ENCODE data around the gene MPO.

The MPO gene

GRCh38 chr17:58262149-58262548 is 18.6 kb downstream of the MPO start:
- DNase-seq = no peak

GRCh38 chr17:58254803-58255202 is 25.9 kb downstream of the MPO start:
- DNase-seq = no peak

- DNase-seq = no peak
These were observed 27.7 kb downstream of the MPO start for GRCh38 chr17:58253082-58253481.

- no peak for DNase-seq
These were observed 28.6 kb downstream of the MPO start for GRCh38 chr17:58252141-58252540.

GRCh38 chr17:58250344-58251011 is 30.3 kb downstream of the MPO start:
- no peak for DNase-seq

GRCh38 chr17:58249270-58250133 is 31.2 kb downstream of the MPO start:
- peak; percentile 51 to 70 for DNase-seq

- no peak for DNase-seq
These were observed 31.8 kb downstream of the MPO start for GRCh38 chr17:58248955-58249269.

- DNase-seq = no peak
These were observed 33.0 kb downstream of the MPO start for GRCh38 chr17:58247511-58248363.

- no peak for DNase-seq
These were observed 34.0 kb downstream of the MPO start for GRCh38 chr17:58246781-58247180.

- no peak for DNase-seq
These were observed 34.5 kb downstream of the MPO start for GRCh38 chr17:58246104-58246740.

- DNase-seq = no peak
These were observed 35.2 kb downstream of the MPO start for GRCh38 chr17:58245428-58246103.

GRCh38 chr17:58244963-58245362 is 35.8 kb downstream of the MPO start:
- no peak for DNase-seq

- DNase-seq = no peak
These were observed 38.5 kb downstream of the MPO start for GRCh38 chr17:58242171-58242784.

- no peak for DNase-seq
These were observed 40.7 kb downstream of the MPO start for GRCh38 chr17:58239987-58240386.

- no peak for DNase-seq
These were observed 42.5 kb downstream of the MPO start, which contains the start of gene LPO for GRCh38 chr17:58238147-58238634. LPO (plus strand) TSS chr17:58238584; CDS start chr17:58242980, 4,396 bp downstream.

GRCh38 chr17:58236394-58236793 is 44.3 kb downstream of the MPO start:
- no peak for DNase-seq

GRCh38 chr17:58235821-58236220 is 44.9 kb downstream of the MPO start:
- DNase-seq = no peak

- no peak for DNase-seq
These were observed 46.2 kb downstream of the MPO start for GRCh38 chr17:58234512-58234911.

- no peak for DNase-seq
These were observed 47.2 kb downstream of the MPO start for GRCh38 chr17:58233543-58233942.

- peak; percentile 27 to 43 for DNase-seq
These were observed 48.0 kb downstream of the MPO start for GRCh38 chr17:58232707-58233156.

- DNase-seq = no peak
These were observed 49.1 kb downstream of the MPO start for GRCh38 chr17:58231641-58232040.

GRCh38 chr17:58229881-58230280 is 50.9 kb downstream of the MPO start:
- DNase-seq = no peak
